HepG2 (cell line): ENCODE measurements around the gene OR1N2. TPM values are rescaled to one million over a fixed set of nuclear protein-coding genes. Genes with fewer than 3 reads are reported as not detected.
"Not testable (repeated sequence)": the region's sequence is repeated elsewhere in the genome, so short reads cannot be mapped to it uniquely, and the experiment has no call there.

Experiments
- ATAC-seq: fragments of 200-7000 bp; cut with Tn5 transposase; 3 replicates; pipeline ENCODE4 v1.9.1; 2020; ENCODE audit warnings: mild to moderate bottlenecking, moderate library complexity
- BruUV-seq: library from RNA; stranded (reverse); fragments of 400-500 nt; replicated peaks from 2 replicates; lab custom pipeline; 2021; lab: Mats Ljungman, UMichigan
- CTCF ChIA-PET: fragments of 300-600 bp; formaldehyde crosslinking; extraction: SDS; loops from one replicate; lab custom pipeline; 2021; ENCODE audit warnings: low total read pairs, inconsistent platforms, low intra/inter-chr PET ratio; lab: Yijun Ruan, JAX
- POLR2A ChIA-PET: fragments of 350-600 bp; sonication (Branson Sonifier 250); formaldehyde crosslinking; loops from one replicate; lab custom pipeline; 2020; ENCODE audit warnings: antibody characterized with exemption, inconsistent platforms; lab: Yijun Ruan, JAX
- DNase-seq: peaks from one replicate; pipeline ENCODE4 v3.0.0-alpha.2; 2015; ENCODE audit warnings: low spot score
- FAIRE-seq: peaks from 3 replicates; lab custom pipeline; 2011; peaks lifted over from hg19 to GRCh38; lab: Jason Lieb, UNC
- H2AFZ ChIP-seq: one replicate; pipeline ENCODE4 v1.6.1; 2011; ENCODE audit warnings: low read length, inconsistent platforms
- H3K27ac ChIP-seq: fragments of 300-600 bp; 3 replicates; pipeline ENCODE4 v1.8.0; 2011; ENCODE audit warnings: mixed run types, mild to moderate bottlenecking, mixed read lengths, low read length, inconsistent platforms; ENCODE audit not compliant: insufficient read depth; ENCODE audit errors: extremely low read length
- H3K27me3 ChIP-seq, 2 experiments: fragments of 200-600 bp in 1 of 2; 2 replicates in 1 of 2; 3 replicates in 1 of 2; pipeline versions ENCODE4 v1.6.0 to v1.8.0; 2011; ENCODE audit warnings: low read length in 2 of 2, mild to moderate bottlenecking in 2 of 2, moderate library complexity in 2 of 2, inconsistent platforms in 1 of 2; ENCODE audit not compliant: insufficient read depth in 2 of 2, control insufficient read depth in 1 of 2
- H3K36me3 ChIP-seq, 2 experiments: fragments of 200-600 bp in 1 of 2; replicated peaks in 1 of 2; 2 replicates in 1 of 2; 3 replicates in 1 of 2; pipeline versions ENCODE4 v1.5.1 to v1.8.0; 2011; ENCODE audit warnings: low read length in 2 of 2, inconsistent platforms in 1 of 2; ENCODE audit not compliant: insufficient read depth in 2 of 2, control insufficient read depth in 1 of 2
- H3K4me1 ChIP-seq: 2 replicates; pipeline ENCODE4 v1.5.1; 2012; ENCODE audit warnings: low read length, inconsistent platforms; ENCODE audit not compliant: insufficient read depth
- H3K4me2 ChIP-seq: 2 replicates; pipeline ENCODE4 v1.6.0; 2011; ENCODE audit warnings: low read depth, low read length, inconsistent platforms
- H3K4me3 ChIP-seq, 3 experiments: fragments of 200-600 bp in 1 of 3; sonication (generic), shearing (Covaris generic) in 1 of 3; replicated peaks in 1 of 3; 2 replicates each; pipeline ENCODE4 v1.5.1; 2011 to 2016; ENCODE audit warnings: low read length in 3 of 3, inconsistent platforms in 2 of 3, low read depth in 2 of 3, mild to moderate bottlenecking in 2 of 3, control low read depth in 1 of 3, mixed read lengths in 1 of 3; ENCODE audit not compliant: insufficient read depth in 1 of 3
- H3K79me2 ChIP-seq: one replicate; pipeline ENCODE4 v1.6.1; 2011; ENCODE audit warnings: low read length, inconsistent platforms; ENCODE audit not compliant: insufficient read depth
- H3K9ac ChIP-seq: 2 replicates; pipeline ENCODE4 v1.6.0; 2011; ENCODE audit warnings: mild to moderate bottlenecking, low read depth, low read length, inconsistent platforms; ENCODE audit not compliant: insufficient read depth
- H3K9me3 ChIP-seq: 2 replicates; pipeline ENCODE4 v1.5.1; 2012; ENCODE audit warnings: mild to moderate bottlenecking, low read length
- H4K20me1 ChIP-seq: 2 replicates; pipeline ENCODE4 v1.6.0; 2011; ENCODE audit warnings: inconsistent platforms, mild to moderate bottlenecking, low read length, moderate library complexity; ENCODE audit not compliant: insufficient read depth
- ARNT2 ChIP-seq: sonication (generic); formaldehyde crosslinking; IDR thresholded peaks from 2 replicates; pipeline ENCODE4 v1.8.0; 2022; ENCODE audit warnings: mild to moderate bottlenecking, low read depth, missing genetic modification reagents, moderate library complexity
- DRAP1 ChIP-seq: IDR thresholded peaks from 2 replicates; pipeline ENCODE4 v1.6.1; 2016; ENCODE audit warnings: missing genetic modification reagents, missing compliant biosample characterization
- KAT7 ChIP-seq: IDR thresholded peaks from 2 replicates; pipeline ENCODE4 v1.6.1; 2018; ENCODE audit warnings: borderline replicate concordance, missing compliant biosample characterization
- MIER2 ChIP-seq: IDR thresholded peaks from 2 replicates; pipeline ENCODE4 v1.6.1; 2016; ENCODE audit warnings: missing biosample characterization, missing genetic modification reagents
- MIXL1 ChIP-seq: IDR thresholded peaks from 2 replicates; pipeline ENCODE4 v1.6.1; 2016
- POGZ ChIP-seq: sonication (generic); formaldehyde crosslinking; IDR thresholded peaks from 2 replicates; pipeline ENCODE4 v1.4.0; 2020; ENCODE audit warnings: mild to moderate bottlenecking, missing genetic modification reagents
- ZKSCAN8 ChIP-seq: IDR thresholded peaks from 2 replicates; pipeline ENCODE4 v1.6.1; 2016; ENCODE audit warnings: borderline replicate concordance, missing genetic modification reagents, missing compliant biosample characterization
- WGBS: methylation state at CpG from one replicate; pipeline ENCODE4 v1.1.6; 2017; ENCODE audit warnings: low lambda C conversion rate; 5-methylcytosine and 5-hydroxymethylcytosine counted together
- in situ Hi-C: cut with HindIII; loops from 2 replicates; pipeline ENCODE4 v1.10.0; 2017; ENCODE audit warnings: low pct_unique_long_range_greater_than_20kb; ENCODE audit not compliant: extremely low pct_ligation_motif_present
- intact Hi-C: fragments of 100-400 bp; cut with micrococcal nuclease; formaldehyde crosslinking; loops from one replicate; pipeline ENCODE4 v1.10.0; 2022; ENCODE audit not compliant: unreplicated experiment
- polyA plus RNA-seq, 8 experiments: library from polyadenylated mRNA; depleted of rRNA in 3 of 8; stranded (reverse) in 7 of 8; unstranded in 1 of 8; fragments of >200 nt; fragmentation: Illumina TruSeq in 4 of 8; extraction: Trizol in 4 of 8; gene quantifications; 2 replicates each; pipeline versions ENCODE4 v1.2.1 to v1.2.3, GENCODE V29; 2011 to 2016; ENCODE audit warnings: low read depth in 4 of 8, missing spikeins in 1 of 8, mixed read lengths in 1 of 8; ENCODE audit not compliant: insufficient read depth in 1 of 8
- total RNA-seq, 5 experiments: library from RNA; depleted of rRNA; stranded (reverse); fragments of >200 nt; fragmentation: Illumina TruSeq; extraction: Trizol; gene quantifications; 2 replicates each; pipeline ENCODE4 v1.2.3, GENCODE V29; 2016; ENCODE audit warnings: low read depth in 1 of 5

The OR1N2 gene
- total and polyA plus RNA-seq, 2 of the 13 experiments (the other 11 are each of a cell fraction or from before 2014, with no cell fraction given), result not detected

- DNase-seq, result no peak
- Histone ChIP-seq H3K9ac (no peak overlapping the region), H3K4me1 (no peaks in the 10 kb centered on the region), H3K36me3 (no peaks in the 10 kb centered on the region), H3K4me2 (no peak overlapping the region), H2AFZ (no peak overlapping the region), H3K79me2 (no peaks in the 10 kb centered on the region)
- no peak for FAIRE-seq
- no TSS peak for BruUV-seq
- no peak for ATAC-seq
- WGBS, result 47% methylated on average over 3 of the region's 3 CpGs
- POLR2A ChIA-PET, result no interaction called here
- in situ Hi-C loops, result no loop called here
- TF ChIP-seq ZKSCAN8 (CRISPR knock-in tag) (no peak), DRAP1 (CRISPR knock-in tag) (no peak), KAT7 (CRISPR knock-in tag) (no peak), POGZ (no peak), ARNT2 (CRISPR knock-in tag) (no peak), MIER2 (no peak), MIXL1 (no peak)
- TF ChIP-seq, all 625 proteins: peak for 0
- intact Hi-C loops, result no loop called here
- Histone ChIP-seq H3K9me3 (no peaks in the 10 kb centered on the region), H4K20me1 (no peaks in the 10 kb centered on the region), H3K27ac (no peak overlapping the region), H3K27me3 (no peaks in the 10 kb centered on the region), H3K4me3 (no peak overlapping the region)
- CTCF ChIA-PET, result no interaction called here
Observed at GRCh38 chr9:122580360-122580759, 27.4 kb downstream of the OR1N2 start.

GRCh38 chr9:122583284-122583683 lies 30.4 kb downstream of the OR1N2 start, which contains the start of gene OR1L8:
Gene OR1L8 (minus strand): TSS chr9:122583384. CDS start chr9:122568477, 14,907 bp downstream.
- H3K9ac ChIP-seq, H3K4me3 ChIP-seq, BruUV-seq, H3K27ac ChIP-seq, in situ Hi-C loops, H2AFZ ChIP-seq, CTCF ChIA-PET, H3K27me3 ChIP-seq, DNase-seq, ATAC-seq, H3K36me3 ChIP-seq, H4K20me1 ChIP-seq, H3K9me3 ChIP-seq, H3K4me1 ChIP-seq, H3K4me2 ChIP-seq, POLR2A ChIA-PET, H3K79me2 ChIP-seq, intact Hi-C loops, FAIRE-seq: not testable (repeated sequence)
- 38% methylated on average over 8 of the region's 8 CpGs for WGBS

Other genes with a start within 250 kb of the OR1N2 start
- gene PTGS1, start 182.1 kb upstream of the OR1N2 start, total RNA-seq (2016; rRNA removed; fragmentation: Illumina TruSeq; extraction: Trizol), result 0.06 and 0.07 TPM in 2 replicates
- 0.05 and 0.08 TPM in 2 replicates for gene PTGS1, start 182.1 kb upstream of the OR1N2 start, polyA plus RNA-seq (2011; rRNA removed)
- not detected in 2 replicates for gene OR1J1, start 75.2 kb upstream of the OR1N2 start, total RNA-seq (2016; rRNA removed; fragmentation: Illumina TruSeq; extraction: Trizol)
- not detected in 2 replicates for gene OR1J1, start 75.2 kb upstream of the OR1N2 start, polyA plus RNA-seq (2011; rRNA removed)
- gene OR1J2, start 42.3 kb upstream of the OR1N2 start, total RNA-seq (2016; rRNA removed; fragmentation: Illumina TruSeq; extraction: Trizol), result not detected in 2 replicates
- gene OR1J2, start 42.3 kb upstream of the OR1N2 start, polyA plus RNA-seq (2011; rRNA removed), result not detected in 2 replicates
- gene OR1J4, start 34.0 kb upstream of the OR1N2 start, total RNA-seq (2016; rRNA removed; fragmentation: Illumina TruSeq; extraction: Trizol), result not detected in 2 replicates
- gene OR1J4, start 34.0 kb upstream of the OR1N2 start, polyA plus RNA-seq (2011; rRNA removed), result 0.09 TPM in 1 of 2 replicates, not detected in the other
- not detected in 2 replicates for gene OR1N1, start 25.8 kb upstream of the OR1N2 start, total RNA-seq (2016; rRNA removed; fragmentation: Illumina TruSeq; extraction: Trizol)
- gene OR1N1, start 25.8 kb upstream of the OR1N2 start, polyA plus RNA-seq (2011; rRNA removed), result not detected in 2 replicates
- gene OR1L8, start 30.3 kb downstream of the OR1N2 start, total RNA-seq (2016; rRNA removed; fragmentation: Illumina TruSeq; extraction: Trizol), result not detected in 2 replicates
- 0.07 TPM in 1 of 2 replicates, not detected in the other for gene OR1L8, start 30.3 kb downstream of the OR1N2 start, polyA plus RNA-seq (2011; rRNA removed)
- gene OR1Q1, start 61.6 kb downstream of the OR1N2 start, total RNA-seq (2016; rRNA removed; fragmentation: Illumina TruSeq; extraction: Trizol), result not detected in 2 replicates
- gene OR1Q1, start 61.6 kb downstream of the OR1N2 start, polyA plus RNA-seq (2011; rRNA removed), result 0.07 and 0.12 TPM in 2 replicates
- gene OR1B1, start 104.5 kb downstream of the OR1N2 start, total RNA-seq (2016; rRNA removed; fragmentation: Illumina TruSeq; extraction: Trizol), result not detected in 2 replicates
- not detected in 2 replicates for gene OR1B1, start 104.5 kb downstream of the OR1N2 start, polyA plus RNA-seq (2011; rRNA removed)
- not detected in 2 replicates for gene OR1L1, start 108.6 kb downstream of the OR1N2 start, total RNA-seq (2016; rRNA removed; fragmentation: Illumina TruSeq; extraction: Trizol)
- not detected in 2 replicates for gene OR1L1, start 108.6 kb downstream of the OR1N2 start, polyA plus RNA-seq (2011; rRNA removed)
- gene OR1L3, start 122.0 kb downstream of the OR1N2 start, total RNA-seq (2016; rRNA removed; fragmentation: Illumina TruSeq; extraction: Trizol), result not detected in 2 replicates
- gene OR1L3, start 122.0 kb downstream of the OR1N2 start, polyA plus RNA-seq (2011; rRNA removed), result not detected in 2 replicates
- not detected in 2 replicates for gene OR1L4, start 170.9 kb downstream of the OR1N2 start, total RNA-seq (2016; rRNA removed; fragmentation: Illumina TruSeq; extraction: Trizol)
- gene OR1L4, start 170.9 kb downstream of the OR1N2 start, polyA plus RNA-seq (2011; rRNA removed), result not detected in 2 replicates
- gene OR1L6, start 189.2 kb downstream of the OR1N2 start, total RNA-seq (2016; rRNA removed; fragmentation: Illumina TruSeq; extraction: Trizol), result not detected in 2 replicates
- not detected in 2 replicates for gene OR1L6, start 189.2 kb downstream of the OR1N2 start, polyA plus RNA-seq (2011; rRNA removed)
- not detected in 2 replicates for gene OR5C1, start 235.8 kb downstream of the OR1N2 start, total RNA-seq (2016; rRNA removed; fragmentation: Illumina TruSeq; extraction: Trizol)
- not detected in 2 replicates for gene OR5C1, start 235.8 kb downstream of the OR1N2 start, polyA plus RNA-seq (2011; rRNA removed)
- not detected in 2 replicates for gene OR1K1, start 247.0 kb downstream of the OR1N2 start, total RNA-seq (2016; rRNA removed; fragmentation: Illumina TruSeq; extraction: Trizol)
- not detected in 2 replicates for gene OR1K1, start 247.0 kb downstream of the OR1N2 start, polyA plus RNA-seq (2011; rRNA removed)